Measurements from ENCODE around the gene COL4A1.

COL4A1 gene

GRCh38 chr13:110269509-110270185 is 37.3 kb downstream of the COL4A1 start:
- DNase-seq: no peak

GRCh38 chr13:110268576-110269185 is 38.3 kb downstream of the COL4A1 start:
- no peak for DNase-seq

GRCh38 chr13:110268061-110268460 is 38.9 kb downstream of the COL4A1 start:
- DNase-seq: no peak

GRCh38 chr13:110266983-110267382 is 40.0 kb downstream of the COL4A1 start:
- no peak for DNase-seq

- DNase-seq: no peak
These were observed 40.5 kb downstream of the COL4A1 start for GRCh38 chr13:110266431-110266809.

- DNase-seq: no peak
These were observed 41.1 kb downstream of the COL4A1 start for GRCh38 chr13:110265682-110266430.

GRCh38 chr13:110265341-110265681 is 41.6 kb downstream of the COL4A1 start:
- no peak for DNase-seq

- DNase-seq: no peak
These were observed 42.2 kb downstream of the COL4A1 start for GRCh38 chr13:110264685-110265275.

- no peak for DNase-seq
These were observed 43.1 kb downstream of the COL4A1 start for GRCh38 chr13:110263888-110264287.

GRCh38 chr13:110263404-110263803 is 43.6 kb downstream of the COL4A1 start:
- DNase-seq: no peak

- no peak for DNase-seq
These were observed 44.3 kb downstream of the COL4A1 start for GRCh38 chr13:110262508-110263291.

GRCh38 chr13:110262082-110262436 is 44.9 kb downstream of the COL4A1 start:
- DNase-seq: no peak

- no peak for DNase-seq
These were observed 45.5 kb downstream of the COL4A1 start for GRCh38 chr13:110261166-110262081.

- DNase-seq: no peak
These were observed 47.3 kb downstream of the COL4A1 start for GRCh38 chr13:110259651-110260050.

- DNase-seq: no peak
These were observed 47.9 kb downstream of the COL4A1 start for GRCh38 chr13:110258876-110259631.

GRCh38 chr13:110257408-110257807 is 49.5 kb downstream of the COL4A1 start:
- DNase-seq: no peak

- no peak for DNase-seq
These were observed 50.6 kb downstream of the COL4A1 start for GRCh38 chr13:110256126-110256905.

- DNase-seq: no peak
These were observed 52.0 kb downstream of the COL4A1 start for GRCh38 chr13:110254751-110255553.

- no peak for DNase-seq
These were observed 52.7 kb downstream of the COL4A1 start for GRCh38 chr13:110254151-110254679.
